ENCODE results near the gene ADAMTS2.

The ADAMTS2 gene

DNA sequence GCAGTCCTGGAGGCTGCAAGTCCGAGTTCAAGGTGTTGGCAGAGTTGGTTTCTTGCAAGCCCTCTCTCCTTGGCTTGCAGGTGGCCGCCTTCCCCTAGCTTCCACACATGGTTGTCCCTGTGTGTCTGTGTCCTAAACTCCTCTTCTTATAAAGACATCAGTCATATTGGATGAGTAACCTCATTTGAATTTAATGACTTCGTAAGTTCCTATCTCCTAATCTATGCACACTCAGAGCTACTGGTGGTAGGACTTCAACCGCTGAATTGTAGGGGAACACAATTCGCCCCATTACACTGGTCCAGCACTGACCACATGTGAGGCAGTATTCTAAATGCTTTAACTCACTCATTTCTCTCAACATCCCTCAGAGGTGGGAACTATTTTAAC, 25.9 kb upstream of the ADAMTS2 start:
- no peak overlapping the region for H3K4me2 ChIP-seq (ENCODE audit: low read length)
- no peaks in the 10 kb centered on the region for H3K79me2 ChIP-seq (ENCODE audit: insufficient read depth, low read length)
- no peak overlapping the region for H2AFZ ChIP-seq (ENCODE audit: low read length)
- TF ChIP-seq EZH2 (IDR thresholded peaks at IDR 0.05; ENCODE audit: borderline replicate concordance, low read length) = no peak
- no peak for TF ChIP-seq CTCF (IDR thresholded peaks at IDR 0.05; ENCODE audit: low read length)
- H3F3A ChIP-seq (ENCODE audit: insufficient read depth, low read length) = no peaks in the 10 kb centered on the region
- H3K9ac ChIP-seq (ENCODE audit: low read length) = no peak overlapping the region
- no peak overlapping the region for H3K27ac ChIP-seq (ENCODE audit: low read depth, low read length, poor library complexity, severe bottlenecking)
- H3K4me1 ChIP-seq (ENCODE audit: insufficient read depth, low read length, severe bottlenecking) = no peaks in the 10 kb centered on the region
- no peak overlapping the region for H3K4me3 ChIP-seq (ENCODE audit: low read depth, low read length, poor library complexity, severe bottlenecking)
- no peaks in the 10 kb centered on the region for H3K36me3 ChIP-seq (ENCODE audit: insufficient read depth, low read length)
- peaks cover 5% of the 10 kb centered on the region; the same call in 1 of the 2 replicates for H3K27me3 ChIP-seq (ENCODE audit: insufficient read depth, low read length)
- H3K9me3 ChIP-seq (ENCODE audit: low read length) = no peaks in the 10 kb centered on the region
- no peaks in the 10 kb centered on the region for H3K9me2 ChIP-seq (ENCODE audit: low read depth, low read length)
- no peaks in the 10 kb centered on the region for H4K20me1 ChIP-seq (ENCODE audit: insufficient read depth, low read length)

- no peaks in the 10 kb centered on the region for H4K20me1 ChIP-seq (ENCODE audit: insufficient read depth, low read length)
- H3K27me3 ChIP-seq (ENCODE audit: insufficient read depth, low read length) = peaks cover 5% of the 10 kb centered on the region; the same call in 1 of the 2 replicates
- H3K9me3 ChIP-seq (ENCODE audit: low read length) = no peaks in the 10 kb centered on the region
- no peak overlapping the region for H3K27ac ChIP-seq (ENCODE audit: low read depth, low read length, poor library complexity, severe bottlenecking)
- no peaks in the 10 kb centered on the region for H3F3A ChIP-seq (ENCODE audit: insufficient read depth, low read length)
- no peaks in the 10 kb centered on the region for H3K9me2 ChIP-seq (ENCODE audit: low read depth, low read length)
- no peak overlapping the region for H3K4me2 ChIP-seq (ENCODE audit: low read length)
- H3K36me3 ChIP-seq (ENCODE audit: insufficient read depth, low read length) = no peaks in the 10 kb centered on the region
- no peak overlapping the region for H2AFZ ChIP-seq (ENCODE audit: low read length)
- H3K9ac ChIP-seq (ENCODE audit: low read length) = no peak overlapping the region
- H3K4me3 ChIP-seq (ENCODE audit: low read depth, low read length, poor library complexity, severe bottlenecking) = no peak overlapping the region
- no peak for TF ChIP-seq EZH2 (IDR thresholded peaks at IDR 0.05; ENCODE audit: borderline replicate concordance, low read length)
- no peak for TF ChIP-seq CTCF (IDR thresholded peaks at IDR 0.05; ENCODE audit: low read length)
- no peaks in the 10 kb centered on the region for H3K79me2 ChIP-seq (ENCODE audit: insufficient read depth, low read length)
- H3K4me1 ChIP-seq (ENCODE audit: insufficient read depth, low read length, severe bottlenecking) = no peaks in the 10 kb centered on the region
These were observed 25.3 kb upstream of the ADAMTS2 start for GRCh38 chr5:179370490-179371120.

GRCh38 chr5:179369530-179369884, 24.2 kb upstream of the ADAMTS2 start:
- no peaks in the 10 kb centered on the region for H3F3A ChIP-seq (ENCODE audit: insufficient read depth, low read length)
- H3K4me3 ChIP-seq (ENCODE audit: low read depth, low read length, poor library complexity, severe bottlenecking) = no peak overlapping the region
- H3K9me2 ChIP-seq (ENCODE audit: low read depth, low read length) = no peaks in the 10 kb centered on the region
- H2AFZ ChIP-seq (ENCODE audit: low read length) = no peak overlapping the region
- no peaks in the 10 kb centered on the region for H3K36me3 ChIP-seq (ENCODE audit: insufficient read depth, low read length)
- H3K4me1 ChIP-seq (ENCODE audit: insufficient read depth, low read length, severe bottlenecking) = no peaks in the 10 kb centered on the region
- peaks cover 5% of the 10 kb centered on the region; the same call in 1 of the 2 replicates for H3K27me3 ChIP-seq (ENCODE audit: insufficient read depth, low read length)
- H4K20me1 ChIP-seq (ENCODE audit: insufficient read depth, low read length) = no peaks in the 10 kb centered on the region
- no peak overlapping the region for H3K27ac ChIP-seq (ENCODE audit: low read depth, low read length, poor library complexity, severe bottlenecking)
- no peak overlapping the region for H3K9ac ChIP-seq (ENCODE audit: low read length)
- H3K79me2 ChIP-seq (ENCODE audit: insufficient read depth, low read length) = no peaks in the 10 kb centered on the region
- no peak overlapping the region for H3K4me2 ChIP-seq (ENCODE audit: low read length)
- H3K9me3 ChIP-seq (ENCODE audit: low read length) = no peaks in the 10 kb centered on the region
- TF ChIP-seq EZH2 (IDR thresholded peaks at IDR 0.05; ENCODE audit: borderline replicate concordance, low read length) = no peak
- no peak for TF ChIP-seq CTCF (IDR thresholded peaks at IDR 0.05; ENCODE audit: low read length)

All from OCI-LY1 (cell line).